Measurements from ENCODE around the gene CITED1. TPM values are rescaled to one million over a fixed set of nuclear protein-coding genes. Genes with fewer than 3 reads are reported as not detected.

Gene CITED1, protein sequence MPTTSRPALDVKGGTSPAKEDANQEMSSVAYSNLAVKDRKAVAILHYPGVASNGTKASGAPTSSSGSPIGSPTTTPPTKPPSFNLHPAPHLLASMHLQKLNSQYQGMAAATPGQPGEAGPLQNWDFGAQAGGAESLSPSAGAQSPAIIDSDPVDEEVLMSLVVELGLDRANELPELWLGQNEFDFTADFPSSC
- not detected for total RNA-seq
- long read RNA-seq = 0 reads

DNA sequence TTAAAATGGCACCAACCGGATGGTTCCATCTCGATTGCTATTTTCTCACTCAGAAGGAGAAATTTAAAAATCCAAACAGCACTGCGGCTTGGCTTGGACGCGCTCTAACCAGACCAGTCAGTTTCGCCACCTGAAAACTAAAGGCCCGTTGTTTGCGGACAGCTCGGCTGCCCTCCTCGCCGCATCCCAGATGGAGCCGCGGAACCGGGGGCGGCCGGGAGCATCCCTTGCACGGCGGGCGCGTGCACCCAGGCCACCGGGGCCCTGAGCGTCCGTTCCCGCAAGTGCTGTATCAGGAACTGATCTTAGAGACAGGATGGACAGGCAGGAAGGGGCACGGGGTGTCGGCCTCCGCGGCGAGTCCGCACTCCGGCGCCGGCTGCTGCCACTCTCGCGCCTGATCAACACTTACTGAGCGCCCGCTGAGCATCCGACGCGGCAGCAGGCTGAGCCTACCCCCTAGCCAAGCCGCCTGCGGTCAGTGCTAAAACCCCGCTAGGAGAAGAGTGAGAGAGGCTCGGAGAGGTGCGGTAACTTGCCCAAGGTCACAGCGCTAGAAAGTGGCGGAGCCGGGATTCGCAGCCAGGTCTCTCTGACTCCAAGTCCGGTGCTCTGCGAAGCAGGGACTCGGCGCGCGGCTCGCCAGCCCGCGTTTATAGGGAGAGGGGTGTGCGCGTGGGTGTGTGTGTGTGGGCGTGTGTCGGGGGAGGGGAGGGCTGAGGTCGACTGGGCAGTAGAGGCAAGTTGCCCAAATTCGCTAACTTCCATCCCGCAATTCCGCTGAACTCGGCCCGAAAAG, at the start of gene CITED1:
CITED1 (minus strand) TSS at position 629 of the 799 bp plus-strand sequence. CDS start 3,045 bp downstream, outside the sequence.
- 18% methylated on average over 22 of the region's 68 CpGs for WGBS (ENCODE audit: insufficient coverage, low coverage, low lambda C conversion rate, missing lambda C conversion rate)
- ATAC-seq = no peak

DNA sequence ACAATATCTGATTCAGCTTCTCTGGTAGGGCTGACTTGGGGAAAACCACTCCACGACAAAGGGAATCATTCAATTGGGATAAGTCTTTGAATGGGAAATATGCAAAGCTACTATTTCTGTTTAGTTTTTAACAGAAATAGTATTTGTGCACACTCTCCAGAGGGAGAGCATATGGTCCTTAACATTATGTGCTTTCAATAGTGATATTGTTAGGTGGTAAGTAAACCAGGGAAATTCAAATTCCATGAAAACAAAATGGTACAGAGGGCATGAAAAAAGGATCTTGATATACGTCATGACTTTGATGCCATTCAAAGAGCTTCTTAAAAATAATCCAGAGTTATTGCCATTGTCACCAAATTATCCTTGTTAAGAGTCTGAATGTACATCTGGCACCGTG, 47.1 kb upstream of the CITED1 start:
- no peaks in the 10 kb centered on the region for H3K27me3 ChIP-seq
- H3K4me1 ChIP-seq = no peaks in the 10 kb centered on the region
- no peaks in the 10 kb centered on the region for H3K36me3 ChIP-seq
- no peak overlapping the region for H3K4me3 ChIP-seq
- TF ChIP-seq, protein P1, sequence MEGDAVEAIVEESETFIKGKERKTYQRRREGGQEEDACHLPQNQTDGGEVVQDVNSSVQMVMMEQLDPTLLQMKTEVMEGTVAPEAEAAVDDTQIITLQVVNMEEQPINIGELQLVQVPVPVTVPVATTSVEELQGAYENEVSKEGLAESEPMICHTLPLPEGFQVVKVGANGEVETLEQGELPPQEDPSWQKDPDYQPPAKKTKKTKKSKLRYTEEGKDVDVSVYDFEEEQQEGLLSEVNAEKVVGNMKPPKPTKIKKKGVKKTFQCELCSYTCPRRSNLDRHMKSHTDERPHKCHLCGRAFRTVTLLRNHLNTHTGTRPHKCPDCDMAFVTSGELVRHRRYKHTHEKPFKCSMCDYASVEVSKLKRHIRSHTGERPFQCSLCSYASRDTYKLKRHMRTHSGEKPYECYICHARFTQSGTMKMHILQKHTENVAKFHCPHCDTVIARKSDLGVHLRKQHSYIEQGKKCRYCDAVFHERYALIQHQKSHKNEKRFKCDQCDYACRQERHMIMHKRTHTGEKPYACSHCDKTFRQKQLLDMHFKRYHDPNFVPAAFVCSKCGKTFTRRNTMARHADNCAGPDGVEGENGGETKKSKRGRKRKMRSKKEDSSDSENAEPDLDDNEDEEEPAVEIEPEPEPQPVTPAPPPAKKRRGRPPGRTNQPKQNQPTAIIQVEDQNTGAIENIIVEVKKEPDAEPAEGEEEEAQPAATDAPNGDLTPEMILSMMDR (IDR thresholded peaks at IDR 0.05) = no peak
- TF ChIP-seq POLR2A (IDR thresholded peaks at IDR 0.05) = no peak
- WGBS (ENCODE audit: insufficient coverage, low coverage, low lambda C conversion rate, missing lambda C conversion rate) = 49% methylated on average over 3 of the region's 3 CpGs
- no peak overlapping the region for H3K27ac ChIP-seq
- ATAC-seq (no peak), DNase-seq (no peak)
- intact Hi-C loops (cut with DNase I) = no loop called here
- no peaks in the 10 kb centered on the region for H3K9me3 ChIP-seq

More for the DNA sequence above, at the start of gene CITED1:
- H3K9me3 ChIP-seq = no peaks in the 10 kb centered on the region
- H3K27ac ChIP-seq = no peak within 1 kb of the TSS
- DNase-seq = no peak
- intact Hi-C loops (cut with DNase I) = no loop called here
- TF ChIP-seq, protein P1 (IDR thresholded peaks at IDR 0.05) = no peak
- no peak for TF ChIP-seq POLR2A (IDR thresholded peaks at IDR 0.05)
- H3K36me3 ChIP-seq = no peaks in the 10 kb centered on the region
- H3K4me3 ChIP-seq = peak within 1 kb of the TSS; percentile 31 to 55 (median 46)
- peaks cover 0 to 13% (median 3%) of the 10 kb centered on the region in 4 donors for H3K4me1 ChIP-seq
- peaks cover 0 to 5% of the 10 kb centered on the region in 2 donors for H3K27me3 ChIP-seq

DNA sequence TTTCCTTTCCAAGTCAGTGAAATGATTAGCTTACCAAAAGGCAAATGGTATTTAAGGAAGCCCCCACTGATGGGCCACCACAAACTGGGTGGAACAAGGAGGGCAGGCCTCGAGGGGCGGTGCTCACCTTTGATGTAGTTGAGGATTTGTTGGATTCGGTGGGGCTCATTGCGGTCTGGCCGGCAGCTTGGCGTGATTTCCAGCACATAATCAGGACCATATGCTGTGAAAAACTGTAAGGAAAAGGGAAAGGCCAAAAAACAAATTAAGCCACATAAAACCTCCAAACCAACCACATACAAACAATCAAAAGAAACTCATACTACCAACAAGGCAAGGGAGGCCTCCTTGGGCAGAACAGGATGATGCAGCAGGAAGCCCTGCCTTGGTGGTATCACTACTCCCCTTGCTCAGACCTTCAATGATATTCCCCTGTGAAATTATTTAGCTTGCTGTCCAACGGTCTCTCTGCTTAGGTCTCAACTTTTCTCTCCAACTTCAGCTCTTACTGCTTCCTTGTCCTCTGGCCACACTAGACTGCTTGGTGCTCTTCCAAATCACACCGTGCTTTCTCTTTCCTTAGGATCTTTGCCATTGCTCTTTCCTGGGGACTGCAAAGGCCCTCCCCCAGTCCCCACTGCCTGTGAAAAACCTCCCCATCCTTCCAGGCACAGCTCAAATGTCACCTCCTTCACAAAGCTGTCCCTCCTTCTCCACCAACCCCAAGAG, 46.1 kb upstream of the CITED1 start:
- WGBS (ENCODE audit: insufficient coverage, low coverage, low lambda C conversion rate, missing lambda C conversion rate) = 80% methylated on average over 6 of the region's 8 CpGs
- Histone ChIP-seq H3K4me3 (no peak overlapping the region), H3K36me3 (no peaks in the 10 kb centered on the region), H3K4me1 (no peaks in the 10 kb centered on the region), H3K27me3 (no peaks in the 10 kb centered on the region), H3K27ac (no peak overlapping the region), H3K9me3 (no peaks in the 10 kb centered on the region)
- TF ChIP-seq POLR2A (IDR thresholded peaks at IDR 0.05) = no peak
- TF ChIP-seq, protein P1 (IDR thresholded peaks at IDR 0.05) = no peak
- intact Hi-C loops (cut with DNase I) = no loop called here
- DNase-seq (no peak), ATAC-seq (no peak)

DNA sequence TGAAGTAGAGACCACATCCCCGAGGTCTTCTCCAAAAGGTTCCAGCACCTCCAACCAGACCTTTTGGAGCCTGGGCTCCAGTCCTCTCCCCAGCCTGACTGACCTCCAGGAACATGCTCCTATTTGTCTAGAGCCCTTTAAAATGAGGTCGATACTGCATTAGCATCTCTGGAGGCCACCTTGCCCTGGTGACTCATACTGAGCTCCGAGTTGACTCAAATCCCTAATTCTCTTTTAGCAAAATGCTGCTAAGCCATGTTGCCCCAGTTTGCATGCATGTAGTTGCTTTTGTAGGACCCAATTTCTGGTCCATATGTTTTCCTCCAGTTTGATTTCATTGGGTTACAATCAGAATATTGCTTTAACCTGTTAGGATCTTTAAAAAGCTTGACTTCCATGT, 43.5 kb upstream of the CITED1 start:
- no peak overlapping the region for H3K27ac ChIP-seq
- ATAC-seq = no peak
- intact Hi-C loops (cut with DNase I) = no loop called here
- no peak for DNase-seq
- H3K9me3 ChIP-seq = no peaks in the 10 kb centered on the region
- no peaks in the 10 kb centered on the region for H3K36me3 ChIP-seq
- no peak overlapping the region for H3K4me3 ChIP-seq
- TF ChIP-seq POLR2A (IDR thresholded peaks at IDR 0.05) = no peak
- TF ChIP-seq, protein P1 (IDR thresholded peaks at IDR 0.05) = no peak
- no peaks in the 10 kb centered on the region for H3K4me1 ChIP-seq
- H3K27me3 ChIP-seq = no peaks in the 10 kb centered on the region
- 64% methylated on average over 2 of the region's 3 CpGs for WGBS (ENCODE audit: insufficient coverage, low coverage, low lambda C conversion rate, missing lambda C conversion rate)
